ENCODE measurements around the gene SLC24A5.

Gene SLC24A5

GRCh38 chr15:48120745-48121144, at the start of gene SLC24A5:
SLC24A5 (plus strand) TSS chr15:48120990; CDS start chr15:48121045, 55 bp downstream.
- no peak for DNase-seq (ENCODE audit: low read depth)

- no peak for DNase-seq (ENCODE audit: low read depth)
These were observed 47.8 kb upstream of the SLC24A5 start for GRCh38 chr15:48072941-48073340.

DNA sequence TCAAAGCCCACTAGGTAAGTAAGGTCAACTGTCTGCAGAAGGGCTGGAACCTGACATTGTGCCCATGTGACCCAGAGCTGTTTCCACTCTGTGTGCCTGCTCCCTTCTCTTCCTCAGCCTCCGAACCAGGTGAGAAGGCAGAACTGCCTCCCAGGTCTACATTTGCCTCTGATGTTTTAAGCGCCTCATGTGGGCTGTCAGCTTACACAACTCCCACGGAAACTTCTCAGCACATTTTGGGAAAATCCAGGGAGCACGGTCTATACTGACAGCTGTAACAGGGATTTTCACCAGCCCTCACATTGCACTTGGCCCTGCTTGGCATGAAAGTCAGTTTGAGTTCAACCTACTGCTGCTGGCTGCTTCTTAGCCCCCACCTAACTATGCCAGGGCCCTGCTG, 46.9 kb upstream of the SLC24A5 start:
- no peak for DNase-seq (ENCODE audit: low read depth)

DNA sequence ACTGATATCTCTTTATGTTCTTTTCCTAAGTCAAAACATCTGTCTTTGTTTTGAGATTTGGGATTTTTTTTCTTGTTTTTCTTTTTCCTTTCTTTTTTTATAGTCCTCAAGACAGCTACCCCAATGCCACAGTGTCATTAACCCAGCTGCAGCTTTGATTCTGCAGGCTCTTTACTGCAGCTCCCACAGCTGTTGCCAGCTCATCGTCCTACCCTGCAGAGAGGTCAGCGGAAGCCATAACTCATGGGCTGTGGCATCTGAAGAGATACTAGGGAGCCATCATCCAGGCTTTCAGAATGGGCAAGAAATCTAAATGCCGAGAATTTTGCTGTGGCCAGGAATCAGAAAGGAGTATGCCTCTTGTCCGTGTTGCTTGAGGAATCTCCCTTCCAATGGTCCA, 44.3 kb upstream of the SLC24A5 start:
- DNase-seq (ENCODE audit: low read depth) = no peak

DNA sequence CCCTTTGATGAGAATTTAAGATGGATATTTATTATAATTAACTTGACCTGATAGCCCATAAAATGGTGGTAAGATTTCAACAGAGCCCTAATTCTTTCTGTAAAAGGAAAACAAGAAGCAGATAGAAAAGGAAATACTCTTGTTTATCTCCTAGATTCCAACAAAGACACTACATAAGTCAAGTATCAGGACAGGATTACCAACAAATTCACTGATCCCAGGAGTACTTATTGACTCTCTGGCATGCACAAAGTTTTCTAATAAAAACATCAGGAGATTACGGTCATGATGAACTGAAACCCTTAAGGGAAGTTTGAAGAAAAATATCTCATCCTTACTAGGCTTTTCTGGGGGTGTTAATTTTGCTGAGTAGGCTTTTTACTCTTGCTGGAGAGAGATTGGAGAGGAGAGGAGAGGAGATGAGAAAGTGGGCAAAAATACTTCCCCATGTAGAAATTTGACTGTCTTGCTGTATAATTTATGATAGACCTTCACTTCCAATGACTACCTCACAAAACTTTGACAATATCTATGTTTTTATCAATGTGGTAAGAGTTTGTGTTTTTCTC, 43.1 kb upstream of the SLC24A5 start:
- no peak for DNase-seq (ENCODE audit: low read depth)

- DNase-seq (ENCODE audit: low read depth) = no peak
These were observed 35.8 kb upstream of the SLC24A5 start for GRCh38 chr15:48084759-48085590.

- no peak for DNase-seq (ENCODE audit: low read depth)
These were observed 35.2 kb upstream of the SLC24A5 start for GRCh38 chr15:48085591-48085930.

DNA sequence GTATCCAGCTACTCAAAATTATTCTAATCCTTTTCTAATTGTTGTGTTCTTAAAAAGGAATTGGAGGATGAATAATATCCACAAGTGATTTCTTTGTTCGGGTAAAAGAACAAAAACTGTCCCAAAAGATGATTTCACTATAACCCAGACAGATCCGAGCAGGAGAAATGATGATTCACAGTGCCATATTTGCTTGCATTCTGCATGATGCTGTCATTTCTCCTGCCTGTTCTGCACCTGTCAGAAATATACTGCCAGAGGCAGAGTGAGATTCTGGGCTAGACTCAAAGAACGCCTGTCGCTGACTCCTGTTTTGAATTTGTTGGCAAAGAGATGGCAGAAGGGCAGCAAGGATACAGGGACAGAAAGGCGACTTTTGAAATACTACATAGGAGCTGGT, 34.7 kb upstream of the SLC24A5 start:
- DNase-seq (ENCODE audit: low read depth) = no peak

- no peak for DNase-seq (ENCODE audit: low read depth)
These were observed 34.2 kb upstream of the SLC24A5 start for GRCh38 chr15:48086576-48086975.

GRCh38 chr15:48087844-48088243, 32.9 kb upstream of the SLC24A5 start:
- DNase-seq (ENCODE audit: low read depth) = no peak

DNA sequence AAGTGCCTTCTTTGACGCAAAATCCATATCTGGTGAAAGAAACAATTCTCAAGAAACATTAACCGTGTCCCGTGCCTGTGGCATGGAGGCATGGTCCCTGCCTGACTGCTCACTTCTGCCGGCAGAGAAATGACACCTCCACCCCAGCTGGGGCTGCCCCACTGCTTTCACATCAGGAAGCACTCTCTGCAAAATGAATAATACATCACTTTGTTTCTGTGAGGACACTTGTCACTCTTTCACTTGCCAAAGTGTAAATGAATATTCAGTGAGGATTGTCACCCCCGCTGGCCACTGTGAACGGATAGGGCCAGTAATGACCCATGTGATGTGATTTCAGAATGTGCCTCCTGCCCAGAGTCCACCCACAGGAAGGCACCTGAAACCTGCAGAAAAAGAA, 31.1 kb upstream of the SLC24A5 start:
- DNase-seq (ENCODE audit: low read depth) = no peak

DNA sequence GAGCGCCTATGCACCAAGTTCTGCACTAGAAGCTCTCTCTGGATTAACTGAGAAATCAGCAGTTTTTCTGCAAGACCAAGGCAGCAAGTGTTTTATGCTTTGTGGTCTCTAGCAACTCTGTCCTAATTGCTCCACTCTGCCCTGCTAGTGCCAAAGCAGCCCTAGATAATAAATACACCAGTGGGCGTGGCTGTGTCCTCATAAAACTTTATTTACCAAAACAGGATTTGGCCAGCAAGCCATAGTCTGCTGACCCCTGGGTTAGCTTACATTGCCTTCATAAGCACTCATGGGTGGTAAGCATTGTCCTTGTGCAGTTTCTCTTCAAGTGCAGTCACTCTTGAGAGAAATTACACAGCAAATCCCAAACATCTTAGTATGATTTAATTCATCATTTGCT, 30.7 kb upstream of the SLC24A5 start:
- DNase-seq (ENCODE audit: low read depth) = no peak

- DNase-seq (ENCODE audit: low read depth) = no peak
These were observed 30.1 kb upstream of the SLC24A5 start for GRCh38 chr15:48090666-48091065.

- DNase-seq (ENCODE audit: low read depth) = no peak
These were observed 29.3 kb upstream of the SLC24A5 start for GRCh38 chr15:48091522-48091921.

DNA sequence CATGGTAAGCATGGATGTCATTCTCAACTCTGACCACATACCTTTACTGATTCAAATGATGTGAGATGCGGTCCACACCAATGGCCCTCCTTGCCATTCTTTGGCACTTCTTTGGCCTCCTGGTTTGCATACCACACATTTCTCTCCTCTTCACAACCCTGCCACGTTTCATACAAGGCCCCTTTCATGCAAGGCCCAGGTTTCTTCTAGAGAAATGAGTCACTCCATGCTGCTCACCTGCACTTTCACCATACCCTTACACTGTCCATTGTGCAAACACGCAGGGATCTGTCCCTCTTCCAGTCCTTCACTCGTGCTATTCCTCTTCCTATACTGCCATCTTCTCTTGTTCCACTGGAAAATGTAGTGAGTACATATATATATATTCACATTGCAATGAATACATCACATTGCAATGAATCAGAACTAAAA, 24.4 kb upstream of the SLC24A5 start:
- no peak for DNase-seq (ENCODE audit: low read depth)

- DNase-seq (ENCODE audit: low read depth) = peak; percentile 75
These were observed 24.0 kb upstream of the SLC24A5 start for GRCh38 chr15:48096813-48097212.

DNA sequence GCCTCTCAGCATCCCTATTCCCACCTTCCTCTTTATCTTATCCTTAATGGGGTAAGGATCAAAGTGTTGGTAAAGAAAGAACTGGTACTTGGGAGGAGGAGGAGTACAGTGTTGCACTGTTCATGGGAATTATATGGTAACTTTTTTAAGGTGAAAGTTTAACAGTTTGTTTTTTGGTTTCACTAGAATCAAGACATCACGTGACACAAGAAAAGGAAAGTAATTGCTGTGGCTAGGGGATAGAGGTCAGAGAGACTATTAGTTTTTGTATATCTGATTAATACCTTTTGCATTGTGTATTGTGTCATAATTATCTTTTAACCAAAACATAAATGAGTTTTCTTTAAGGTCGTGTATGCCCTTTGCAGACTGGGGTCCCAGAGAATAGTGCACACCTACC, 23.5 kb upstream of the SLC24A5 start:
- no peak for DNase-seq (ENCODE audit: low read depth)

GRCh38 chr15:48101376-48101961, 19.3 kb upstream of the SLC24A5 start:
- no peak for DNase-seq (ENCODE audit: low read depth)

DNA sequence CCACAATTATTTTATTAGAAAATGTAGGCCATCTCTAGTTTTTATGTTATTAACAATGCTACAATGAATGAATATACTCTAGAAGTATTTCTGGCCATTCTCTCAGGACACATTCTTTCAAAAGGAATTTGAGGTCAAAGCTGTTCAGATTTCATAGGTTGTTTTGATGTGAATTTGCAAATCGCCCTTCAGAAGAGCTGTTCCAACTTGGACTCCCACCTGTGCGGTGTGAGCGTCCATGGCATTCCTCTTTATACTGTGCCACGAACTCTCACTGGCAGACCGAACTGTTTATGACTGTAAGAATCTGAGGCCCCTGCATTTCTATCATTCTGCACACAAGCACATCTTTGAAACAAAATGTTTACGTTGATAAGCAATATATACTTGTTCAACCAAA, 18.6 kb upstream of the SLC24A5 start:
- DNase-seq (ENCODE audit: low read depth) = no peak

DNA sequence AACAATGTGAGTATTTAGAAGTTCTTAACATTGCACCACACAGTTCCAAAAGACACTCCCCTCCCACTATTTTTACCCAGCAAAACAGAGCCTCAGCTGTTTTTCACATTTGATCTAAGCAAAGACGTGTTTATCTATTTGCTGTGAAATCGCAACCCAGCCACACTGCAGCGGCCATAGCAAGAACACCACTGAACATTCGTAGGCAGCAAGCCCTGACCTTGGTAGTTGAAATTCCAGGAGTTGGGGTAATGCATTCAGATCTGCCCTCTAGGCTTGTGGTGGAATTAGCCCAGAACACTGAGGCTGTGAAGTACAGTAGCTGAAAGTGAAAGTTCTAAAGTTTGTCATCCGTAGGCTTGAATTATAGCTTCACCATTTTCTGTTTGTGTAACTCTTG, 17.1 kb upstream of the SLC24A5 start:
- no peak for DNase-seq (ENCODE audit: low read depth)

- no peak for DNase-seq (ENCODE audit: low read depth)
These were observed 14.9 kb upstream of the SLC24A5 start for GRCh38 chr15:48105936-48106335.

DNA sequence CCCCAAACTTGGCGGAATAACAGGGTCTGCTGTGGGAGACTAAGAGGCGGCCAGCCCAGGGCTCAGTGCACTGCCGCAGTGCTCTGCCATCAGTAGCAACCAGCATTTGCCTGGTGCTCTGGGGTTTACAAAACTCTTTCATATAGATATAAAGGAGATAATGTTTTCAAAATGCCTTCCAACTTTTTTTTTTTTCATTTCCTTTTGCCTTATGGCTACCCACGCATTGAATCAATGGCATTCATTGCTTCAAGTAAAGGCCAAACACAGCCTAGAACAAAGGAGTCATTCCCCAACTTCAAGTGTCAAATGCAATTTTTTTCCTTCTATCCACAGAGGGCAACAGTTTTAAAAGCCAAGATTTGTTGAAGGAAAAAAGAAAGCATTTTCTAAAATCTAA, 11.6 kb upstream of the SLC24A5 start:
- no peak for DNase-seq (ENCODE audit: low read depth)

DNA sequence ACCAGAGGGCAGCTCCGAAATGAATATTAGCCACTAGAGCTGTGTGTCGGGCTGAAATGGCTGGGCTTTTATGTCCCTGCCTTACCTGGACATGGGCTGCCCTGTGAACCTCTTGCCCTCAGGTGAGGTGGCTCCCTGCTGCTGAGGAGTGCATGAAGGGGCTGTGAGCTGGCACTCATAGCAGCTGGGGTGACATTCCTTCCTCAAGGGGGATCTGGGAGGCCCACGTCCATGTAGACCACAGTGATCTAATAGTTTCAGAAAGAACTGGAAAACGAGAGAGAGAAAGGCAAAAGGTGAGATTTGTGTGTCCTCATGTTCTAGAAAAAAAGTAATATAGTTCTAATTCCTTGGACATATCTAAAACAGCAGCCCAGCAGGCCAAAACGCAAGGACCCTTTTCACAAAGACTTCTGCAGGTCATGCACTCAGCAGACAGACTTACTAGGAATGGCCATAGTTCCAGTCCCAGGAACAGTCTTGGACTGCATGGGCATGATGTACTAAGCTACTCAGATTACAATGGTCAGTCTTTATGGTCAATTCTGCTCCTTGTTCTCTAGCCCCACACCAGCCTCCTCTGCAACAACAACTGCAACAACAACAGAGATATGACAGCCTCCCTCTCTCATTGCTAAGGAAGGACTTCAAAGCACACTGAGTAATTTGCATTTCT, 10.8 kb upstream of the SLC24A5 start:
- DNase-seq (ENCODE audit: low read depth) = no peak
